Measurements from ENCODE around the gene SHROOM1. TPM values are rescaled to one million over a fixed set of nuclear protein-coding genes. Genes with fewer than 3 reads are reported as not detected.
"Not testable (repeated sequence)": the region's sequence is repeated elsewhere in the genome, so short reads cannot be mapped to it uniquely, and the experiment has no call there.

Gene SHROOM1, protein sequence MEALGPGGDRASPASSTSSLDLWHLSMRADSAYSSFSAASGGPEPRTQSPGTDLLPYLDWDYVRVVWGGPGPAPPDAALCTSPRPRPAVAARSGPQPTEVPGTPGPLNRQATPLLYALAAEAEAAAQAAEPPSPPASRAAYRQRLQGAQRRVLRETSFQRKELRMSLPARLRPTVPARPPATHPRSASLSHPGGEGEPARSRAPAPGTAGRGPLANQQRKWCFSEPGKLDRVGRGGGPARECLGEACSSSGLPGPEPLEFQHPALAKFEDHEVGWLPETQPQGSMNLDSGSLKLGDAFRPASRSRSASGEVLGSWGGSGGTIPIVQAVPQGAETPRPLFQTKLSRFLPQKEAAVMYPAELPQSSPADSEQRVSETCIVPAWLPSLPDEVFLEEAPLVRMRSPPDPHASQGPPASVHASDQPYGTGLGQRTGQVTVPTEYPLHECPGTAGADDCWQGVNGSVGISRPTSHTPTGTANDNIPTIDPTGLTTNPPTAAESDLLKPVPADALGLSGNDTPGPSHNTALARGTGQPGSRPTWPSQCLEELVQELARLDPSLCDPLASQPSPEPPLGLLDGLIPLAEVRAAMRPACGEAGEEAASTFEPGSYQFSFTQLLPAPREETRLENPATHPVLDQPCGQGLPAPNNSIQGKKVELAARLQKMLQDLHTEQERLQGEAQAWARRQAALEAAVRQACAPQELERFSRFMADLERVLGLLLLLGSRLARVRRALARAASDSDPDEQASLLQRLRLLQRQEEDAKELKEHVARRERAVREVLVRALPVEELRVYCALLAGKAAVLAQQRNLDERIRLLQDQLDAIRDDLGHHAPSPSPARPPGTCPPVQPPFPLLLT
- 10.6 TPM for total RNA-seq
- long read RNA-seq, partial matches to known transcripts, result 7 of 9 reads
- long read RNA-seq, other reads (novel, unspliced or antisense), result 2 of 9 reads

GRCh38 chr5:132830436-132831094, at the start of gene SHROOM1:
SHROOM1 (minus strand) TSS chr5:132830647; CDS start chr5:132826140, 4,507 bp downstream.
- DNase-seq (ENCODE audit: low spot score), result peak; percentile 93

DNA sequence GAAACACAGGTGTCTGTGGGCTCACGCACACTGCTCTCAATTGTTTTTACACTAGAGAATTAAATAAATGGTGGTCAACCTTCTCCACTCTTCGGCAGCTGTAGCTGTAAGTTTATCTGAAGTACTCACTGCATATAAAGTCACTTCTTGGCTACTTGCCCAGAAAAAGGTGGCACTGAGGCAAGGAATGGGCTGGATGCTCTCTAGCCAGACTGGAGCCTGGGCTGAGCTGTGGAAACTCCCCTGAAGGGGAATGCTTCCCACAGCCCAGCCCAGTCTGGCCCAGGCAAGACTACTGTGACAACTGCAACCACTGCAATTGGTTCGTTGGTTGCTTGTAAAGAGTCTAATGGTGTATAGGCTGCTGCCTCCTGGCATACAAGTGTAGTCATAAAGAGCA, 47.5 kb upstream of the SHROOM1 start:
- DNase-seq (ENCODE audit: low spot score), result no peak

DNA sequence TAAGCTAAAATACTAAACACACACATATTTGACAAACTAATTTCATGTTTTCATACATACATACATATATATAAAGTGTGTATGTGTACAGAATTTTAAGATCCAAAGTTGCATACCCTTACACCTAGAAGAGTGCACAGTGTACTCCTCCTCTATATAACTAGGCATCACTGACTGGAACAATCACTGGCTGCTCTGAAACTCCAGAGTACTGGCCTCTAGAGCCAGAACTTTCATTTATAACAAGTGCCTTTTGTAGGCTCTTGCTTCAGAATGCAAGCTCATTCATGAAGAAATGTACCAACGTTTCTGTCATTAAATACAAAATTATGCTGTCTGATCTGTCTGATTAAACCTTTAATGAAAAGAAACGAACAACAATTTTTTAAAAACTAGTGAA, 47.0 kb upstream of the SHROOM1 start:
- no peak for DNase-seq (ENCODE audit: low spot score)

DNA sequence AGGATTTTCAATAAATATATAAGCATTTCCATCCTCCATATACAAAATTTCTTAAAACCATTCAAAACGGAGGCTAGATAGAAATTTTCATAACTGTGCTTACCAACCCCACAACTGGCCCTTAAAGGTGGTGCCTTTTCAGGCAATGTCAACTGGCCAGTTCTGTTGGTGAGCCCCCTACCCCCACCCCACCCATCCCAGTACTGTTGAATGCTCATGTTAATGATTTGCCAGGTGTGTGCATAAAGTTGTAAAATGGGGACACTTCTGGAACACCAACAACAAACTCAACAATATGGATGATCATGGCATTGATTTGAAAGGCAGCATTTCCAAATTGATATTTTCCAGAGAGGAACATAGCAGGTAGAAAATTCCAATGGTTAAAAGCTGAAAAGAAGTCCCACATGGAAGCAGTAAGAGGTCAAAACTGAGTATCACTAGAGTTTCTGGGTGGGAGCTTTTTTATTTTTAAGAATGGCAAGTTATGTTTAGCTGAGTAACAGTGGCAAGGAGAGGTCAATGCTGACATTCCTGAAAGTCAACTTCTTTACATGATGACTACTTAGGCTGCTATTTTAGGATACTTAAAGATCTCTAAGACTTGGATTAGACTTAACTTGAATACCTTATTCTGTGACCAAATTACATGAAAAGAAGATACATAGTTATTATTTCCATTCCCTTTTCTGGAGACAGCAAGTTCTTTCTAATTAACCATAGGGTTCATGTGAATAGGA, 45.7 kb upstream of the SHROOM1 start:
- no peak for DNase-seq (ENCODE audit: low spot score)

DNA sequence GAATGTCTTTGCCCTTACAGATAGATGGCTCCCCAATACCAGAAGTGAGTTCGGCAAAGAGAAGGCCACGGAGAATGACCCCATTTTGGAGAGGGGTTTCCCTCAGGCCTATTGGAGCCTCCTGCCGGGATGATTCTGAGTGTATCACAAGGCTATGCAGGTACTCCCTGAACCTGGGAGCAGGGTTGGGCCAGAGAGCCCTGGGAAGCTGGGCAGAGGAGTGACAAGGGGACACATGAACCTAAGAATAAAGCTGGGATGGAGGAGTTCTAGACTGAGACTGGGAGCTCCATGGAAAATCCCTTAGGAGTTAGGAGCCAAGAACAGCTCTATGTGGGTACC, 43.5 kb upstream of the SHROOM1 start:
- no peak for DNase-seq (ENCODE audit: low spot score)

DNA sequence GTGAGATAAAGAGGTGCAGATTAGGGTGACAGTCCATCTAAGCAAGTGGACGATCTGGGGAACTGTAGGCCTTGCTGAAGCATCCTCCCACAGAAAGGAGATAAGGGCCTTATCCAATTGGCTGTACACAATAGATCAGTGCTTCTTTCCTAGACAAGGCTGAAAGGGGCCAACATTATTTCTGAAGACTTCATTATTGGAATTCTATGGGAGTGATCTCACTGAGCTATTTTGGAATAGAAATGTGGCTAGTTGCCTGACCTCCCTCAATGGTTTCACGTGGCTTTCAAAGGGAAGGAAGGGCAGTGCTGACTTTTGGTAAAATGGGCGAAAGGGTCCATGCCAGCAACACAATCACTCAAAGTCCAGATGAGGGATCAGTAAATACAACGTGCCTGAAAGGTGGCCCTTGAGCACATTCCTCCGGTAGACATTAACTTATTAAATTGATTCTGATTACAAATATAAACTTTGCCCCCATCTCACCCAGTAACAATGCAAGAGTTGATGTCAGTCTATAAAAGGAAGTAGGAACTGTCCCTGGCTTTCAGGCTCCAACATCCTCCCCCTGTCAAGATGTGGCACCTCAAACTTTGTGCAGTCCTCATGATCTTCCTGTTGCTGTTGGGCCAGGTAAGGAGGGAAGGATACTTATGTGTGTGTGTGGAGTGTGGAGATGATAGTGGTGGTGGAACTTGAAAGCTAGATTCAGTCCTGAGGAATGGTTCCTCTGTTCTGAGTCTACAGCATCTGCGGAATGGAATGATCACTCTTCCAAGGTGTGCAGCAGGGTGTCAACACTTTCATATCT, 42.9 kb upstream of the SHROOM1 start, which contains the start of gene LEAP2:
LEAP2 (plus strand) TSS at position 550 of the 811 bp plus-strand sequence; CDS start at position 577, 27 bp downstream.
- no peak for DNase-seq (ENCODE audit: low spot score)

GRCh38 chr5:132872788-132873118, 42.3 kb upstream of the SHROOM1 start:
- no peak for DNase-seq (ENCODE audit: low spot score)

- no peak for DNase-seq (ENCODE audit: low spot score)
These were observed 41.2 kb upstream of the SHROOM1 start for GRCh38 chr5:132871459-132872284.

GRCh38 chr5:132870801-132871200, 40.4 kb upstream of the SHROOM1 start:
- no peak for DNase-seq (ENCODE audit: low spot score)

- DNase-seq (ENCODE audit: low spot score), result no peak
These were observed 38.3 kb upstream of the SHROOM1 start for GRCh38 chr5:132868754-132869153.

DNA sequence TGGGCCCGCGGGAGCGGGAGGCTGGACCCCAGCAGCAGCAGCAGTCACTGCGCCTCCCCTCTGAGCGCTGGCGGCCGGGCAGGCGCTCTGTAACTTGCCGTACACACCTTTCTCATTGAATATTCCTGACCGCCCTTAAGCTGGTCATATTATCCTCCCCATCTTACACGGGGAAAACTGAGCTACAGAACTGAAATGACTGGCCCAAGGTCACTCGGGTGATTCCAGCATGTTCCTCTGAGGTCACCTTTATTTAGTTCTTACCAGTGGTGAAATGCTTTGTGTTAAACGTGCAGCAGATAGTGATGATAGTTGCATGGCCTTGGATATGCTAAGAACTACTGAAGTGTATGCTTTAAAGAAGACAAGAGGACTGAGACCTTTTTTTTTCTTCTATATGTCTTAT, 36.6 kb upstream of the SHROOM1 start:
- DNase-seq (ENCODE audit: low spot score), result no peak

DNA sequence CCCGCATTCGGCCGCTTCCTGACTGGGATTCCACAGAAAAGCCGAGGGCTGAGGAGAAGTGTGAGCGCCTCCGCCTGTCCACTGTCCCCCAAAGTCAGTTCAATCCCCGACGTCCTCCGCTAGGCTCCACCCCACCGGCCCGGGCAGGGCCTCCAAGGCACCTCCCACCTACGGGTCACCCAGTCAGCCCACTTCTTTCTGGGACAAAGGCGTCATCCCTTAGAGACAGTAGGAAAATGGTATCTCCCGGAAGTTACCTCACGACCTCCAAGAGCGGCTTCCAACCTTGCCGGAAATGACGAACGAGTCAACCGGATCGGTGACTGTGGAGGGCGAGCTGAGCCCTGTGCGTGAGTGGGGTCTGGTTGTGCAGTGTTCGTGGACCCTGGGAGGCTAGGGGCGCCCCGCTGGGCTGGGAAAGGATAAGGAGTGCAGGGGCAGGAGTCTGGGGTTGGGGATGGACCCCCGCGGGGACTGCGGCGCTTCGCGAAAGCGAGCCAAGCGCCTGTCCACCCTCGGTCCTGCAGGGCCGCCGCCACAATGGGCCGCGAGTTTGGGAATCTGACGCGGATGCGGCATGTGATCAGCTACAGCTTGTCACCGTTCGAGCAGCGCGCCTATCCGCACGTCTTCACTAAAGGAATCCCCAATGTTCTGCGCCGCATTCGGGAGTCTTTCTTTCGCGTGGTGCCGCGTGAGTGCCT, 36.0 kb upstream of the SHROOM1 start, which contains the start of the genes GDF9 and UQCRQ:
GDF9 (minus strand) TSS at position 128 of the 704 bp plus-strand sequence. CDS start 1,936 bp downstream, outside the sequence.
UQCRQ (plus strand) TSS at position 301 of the 704 bp plus-strand sequence; CDS start at position 541, 240 bp downstream.
- peak; percentile 95 for DNase-seq (ENCODE audit: low spot score)

- DNase-seq (ENCODE audit: low spot score), result no peak
These were observed 35.4 kb upstream of the SHROOM1 start for GRCh38 chr5:132865668-132866341.

DNA sequence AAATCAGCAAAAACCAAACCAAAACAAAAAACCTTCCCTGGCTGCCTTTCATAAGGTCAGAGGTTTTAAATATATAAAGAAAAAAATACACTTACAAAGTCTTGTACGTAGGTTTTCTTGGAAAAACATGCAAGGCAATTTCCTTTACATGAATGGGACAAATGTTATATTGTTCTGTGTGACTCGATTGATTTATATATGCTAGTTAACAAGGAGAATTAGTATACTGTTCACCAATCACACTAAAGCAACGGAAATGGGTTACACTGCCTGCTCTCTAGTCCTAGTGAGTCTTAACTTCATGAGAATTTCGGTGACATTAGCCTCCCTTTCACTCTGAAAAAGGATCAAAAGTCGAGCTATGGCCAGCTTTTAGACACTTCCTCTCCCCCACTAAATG, 30.3 kb upstream of the SHROOM1 start:
- no peak for DNase-seq (ENCODE audit: low spot score)

- DNase-seq (ENCODE audit: low spot score), result no peak
These were observed 29.5 kb upstream of the SHROOM1 start for GRCh38 chr5:132859889-132860437.

DNA sequence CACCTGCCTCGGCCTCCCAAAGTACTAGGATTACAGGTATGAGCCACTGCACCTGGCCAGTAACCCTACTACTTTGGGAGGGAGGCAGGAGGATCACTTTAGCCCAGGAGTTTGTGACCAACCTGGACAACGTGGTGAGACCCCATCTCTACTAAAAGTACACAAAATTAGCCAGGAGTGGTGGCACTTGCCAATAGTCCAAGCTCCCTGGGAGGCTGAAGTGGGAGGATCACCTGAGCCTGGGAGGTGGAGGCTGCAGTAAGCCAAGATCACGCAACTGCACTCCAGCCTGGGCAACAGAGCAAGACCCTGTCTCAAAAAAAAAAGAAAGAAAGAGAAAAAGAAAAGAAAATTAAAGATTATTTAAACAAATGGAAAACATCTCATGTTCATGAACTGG, 25.6 kb upstream of the SHROOM1 start:
- no peak for DNase-seq (ENCODE audit: low spot score)

DNA sequence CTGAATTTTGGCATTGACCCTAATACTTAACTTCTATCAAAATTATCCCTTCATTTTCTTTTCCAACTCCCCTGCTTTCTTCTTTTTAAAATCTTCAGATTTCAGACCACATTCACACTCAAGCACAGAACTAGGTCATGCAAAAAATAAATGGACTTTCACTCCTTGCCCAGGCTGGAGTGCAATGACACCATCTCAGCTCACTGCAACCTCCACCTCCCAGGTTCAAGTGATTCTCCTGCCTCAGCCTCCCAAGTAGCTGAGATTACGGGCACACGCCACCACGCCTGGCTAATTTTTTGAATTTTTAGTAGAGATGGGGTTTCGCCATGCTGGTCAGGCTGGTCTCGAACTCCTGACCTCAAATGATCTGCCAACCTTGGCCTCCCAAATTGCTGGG, 24.5 kb upstream of the SHROOM1 start:
- DNase-seq (ENCODE audit: low spot score), result not testable (repeated sequence)
